AG09309 (cell line): ENCODE measurements around the gene CATSPERE.

Source experiments
- DNase-seq: peaks from one replicate; pipeline ENCODE4 v3.0.0-alpha.2; 2010; ENCODE audit warnings: low read depth
- H3K4me3 ChIP-seq: 2 replicates; pipeline ENCODE4 v1.5.1; 2011; ENCODE audit warnings: mild to moderate bottlenecking, low read depth, low read length, moderate library complexity; ENCODE audit not compliant: control insufficient read depth
- CTCF ChIP-seq: IDR thresholded peaks from 2 replicates; pipeline ENCODE4 v1.5.1; 2011; ENCODE audit warnings: mild to moderate bottlenecking, low read depth, low read length, inconsistent platforms; ENCODE audit not compliant: insufficient read depth, control insufficient read depth; ENCODE audit errors: missing control alignments

The CATSPERE gene

GRCh38 chr1:244626709-244627108 lies 165.6 kb downstream of the CATSPERE start:
- no peak for DNase-seq
- H3K4me3 ChIP-seq = no peak overlapping the region
- TF ChIP-seq CTCF = no peak

- no peak for DNase-seq
- no peak overlapping the region for H3K4me3 ChIP-seq
- no peak for TF ChIP-seq CTCF
Measured at GRCh38 chr1:244628789-244629188, 167.7 kb downstream of the CATSPERE start.

GRCh38 chr1:244633140-244633539 lies 172.1 kb downstream of the CATSPERE start:
- DNase-seq = no peak
- TF ChIP-seq CTCF = no peak
- H3K4me3 ChIP-seq = no peak overlapping the region

- H3K4me3 ChIP-seq = no peak overlapping the region
- DNase-seq = no peak
- TF ChIP-seq CTCF = no peak
Measured at GRCh38 chr1:244634546-244634945, 173.5 kb downstream of the CATSPERE start.

GRCh38 chr1:244636488-244637259 lies 175.6 kb downstream of the CATSPERE start:
- H3K4me3 ChIP-seq = no peak overlapping the region
- no peak for TF ChIP-seq CTCF
- no peak for DNase-seq

GRCh38 chr1:244639561-244639960 lies 178.5 kb downstream of the CATSPERE start:
- no peak for DNase-seq
- H3K4me3 ChIP-seq = no peak overlapping the region
- TF ChIP-seq CTCF = no peak
